NT2/D1 (cell line): ENCODE data around the gene EIF4H.

Experiments
- DNase-seq: peaks from one replicate; pipeline ENCODE4 v3.0.0-alpha.2; 2011; ENCODE audit warnings: low read depth, low spot score
- H3K27me3 ChIP-seq: 2 replicates; pipeline ENCODE4 v1.6.0; 2011; ENCODE audit warnings: mild to moderate bottlenecking; ENCODE audit not compliant: insufficient read length, insufficient read depth
- H3K36me3 ChIP-seq: 2 replicates; pipeline ENCODE4 v1.6.1; 2011; ENCODE audit warnings: mild to moderate bottlenecking, low read length, mixed read lengths; ENCODE audit not compliant: insufficient read depth, insufficient read length
- H3K4me1 ChIP-seq: 2 replicates; pipeline ENCODE4 v1.5.1; 2011; ENCODE audit not compliant: insufficient read depth, insufficient read length
- H3K4me3 ChIP-seq: 2 replicates; pipeline ENCODE4 v1.5.1; 2011; ENCODE audit warnings: low read depth; ENCODE audit not compliant: insufficient read length
- H3K9ac ChIP-seq: 2 replicates; pipeline ENCODE4 v1.6.0; 2011; ENCODE audit warnings: low read depth; ENCODE audit not compliant: insufficient read length
- H3K9me3 ChIP-seq: 2 replicates; pipeline ENCODE4 v1.5.1; 2011; ENCODE audit warnings: mild to moderate bottlenecking, low read length; ENCODE audit not compliant: insufficient read depth
- SUZ12 ChIP-seq: IDR thresholded peaks from 2 replicates; pipeline ENCODE4 v1.6.1; 2011; ENCODE audit not compliant: insufficient read length, insufficient read depth; ENCODE audit errors: extremely low read depth
- YY1 ChIP-seq: IDR thresholded peaks from 2 replicates; pipeline ENCODE4 v1.6.1; 2011; ENCODE audit not compliant: insufficient read length, insufficient read depth
- ZNF274 ChIP-seq: IDR thresholded peaks from 2 replicates; pipeline ENCODE4 v1.6.1; 2011; ENCODE audit warnings: mild to moderate bottlenecking, low read depth, low read length

Gene EIF4H

GRCh38 chr7:74173866-74174605, at the start of gene EIF4H:
TSS of gene EIF4H (plus strand) at chr7:74174356. CDS start at chr7:74174384, 28 bp downstream.
- Histone ChIP-seq H3K9ac (peak within 1 kb of the TSS; percentile 94), H3K36me3 (peaks cover 31% of the 10 kb centered on the region), H3K9me3 (no peaks in the 10 kb centered on the region), H3K4me3 (peak within 1 kb of the TSS; percentile 86), H3K4me1 (no peaks in the 10 kb centered on the region), H3K27me3 (no peaks in the 10 kb centered on the region)
- TF ChIP-seq YY1: peak; percentile 48
- no peak for TF ChIP-seq SUZ12
- no peak for TF ChIP-seq ZNF274
- peak; percentile 93 for DNase-seq

- DNase-seq: no peak
- H3K9me3 ChIP-seq: no peaks in the 10 kb centered on the region
- no peak overlapping the region for H3K9ac ChIP-seq
- H3K4me1 ChIP-seq: no peaks in the 10 kb centered on the region
- TF ChIP-seq ZNF274: no peak
- TF ChIP-seq SUZ12: no peak
- no peak for TF ChIP-seq YY1
- H3K36me3 ChIP-seq: peaks cover 10% of the 10 kb centered on the region
- no peak overlapping the region for H3K4me3 ChIP-seq
- H3K27me3 ChIP-seq: no peaks in the 10 kb centered on the region
Measured at GRCh38 chr7:74126220-74126880, 47.8 kb upstream of the EIF4H start.

- no peak for TF ChIP-seq ZNF274
- TF ChIP-seq YY1: no peak
- no peak for TF ChIP-seq SUZ12
- H3K27me3 ChIP-seq: no peaks in the 10 kb centered on the region
- H3K9me3 ChIP-seq: no peaks in the 10 kb centered on the region
- H3K4me1 ChIP-seq: no peaks in the 10 kb centered on the region
- no peak overlapping the region for H3K9ac ChIP-seq
- H3K4me3 ChIP-seq: no peak overlapping the region
- H3K36me3 ChIP-seq: no peaks in the 10 kb centered on the region
- no peak for DNase-seq
Measured at GRCh38 chr7:74129887-74130286, 44.3 kb upstream of the EIF4H start.

GRCh38 chr7:74130518-74130917, 43.6 kb upstream of the EIF4H start:
- Histone ChIP-seq H3K27me3 (no peaks in the 10 kb centered on the region), H3K4me3 (no peak overlapping the region), H3K36me3 (no peaks in the 10 kb centered on the region), H3K9me3 (no peaks in the 10 kb centered on the region), H3K9ac (no peak overlapping the region), H3K4me1 (no peaks in the 10 kb centered on the region)
- no peak for TF ChIP-seq ZNF274
- DNase-seq: no peak

GRCh38 chr7:74134117-74134620, 40.0 kb upstream of the EIF4H start:
- Histone ChIP-seq H3K4me3 (no peak overlapping the region), H3K9ac (no peak overlapping the region)
- no peak for TF ChIP-seq ZNF274
- no peak for TF ChIP-seq SUZ12
- no peak for TF ChIP-seq YY1

GRCh38 chr7:74138334-74138867, 35.8 kb upstream of the EIF4H start:
- Histone ChIP-seq H3K36me3 (no peaks in the 10 kb centered on the region), H3K9me3 (peaks cover 11% of the 10 kb centered on the region; the same call in 1 of the 2 replicates), H3K9ac (no peak overlapping the region), H3K27me3 (no peaks in the 10 kb centered on the region), H3K4me1 (no peaks in the 10 kb centered on the region), H3K4me3 (no peak overlapping the region)
- DNase-seq: no peak
- TF ChIP-seq YY1 (no peak), ZNF274 (no peak), SUZ12 (no peak)

More at GRCh38 chr7:74134117-74134620, 40.0 kb upstream of the EIF4H start:
- Histone ChIP-seq H3K27me3 (no peaks in the 10 kb centered on the region), H3K4me1 (no peaks in the 10 kb centered on the region), H3K9me3 (0 out of 2 replicates have a peak, but pooled peaks cover under 1% of the 10 kb centered on the region), H3K36me3 (no peaks in the 10 kb centered on the region)
- no peak for DNase-seq
